Stimulated activated CD8-positive, alpha-beta memory T cell treated with anti-CD3 and anti-CD28 coated beads, Interleukin-4, amount 100 ng/mL, for 24 hours (primary cell): ENCODE measurements around the gene BTAF1.
"Not testable (repeated sequence)": the region's sequence is repeated elsewhere in the genome, so short reads cannot be mapped to it uniquely, and the experiment has no call there.

Experiments
- DNase-seq: peaks from one replicate; pipeline ENCODE4 v3.0.0-alpha.2; 2020; ENCODE audit warnings: low read depth

BTAF1 gene

GRCh38 chr10:91978585-91978984 lies 55.0 kb downstream of the BTAF1 start:
- DNase-seq: no peak

DNA sequence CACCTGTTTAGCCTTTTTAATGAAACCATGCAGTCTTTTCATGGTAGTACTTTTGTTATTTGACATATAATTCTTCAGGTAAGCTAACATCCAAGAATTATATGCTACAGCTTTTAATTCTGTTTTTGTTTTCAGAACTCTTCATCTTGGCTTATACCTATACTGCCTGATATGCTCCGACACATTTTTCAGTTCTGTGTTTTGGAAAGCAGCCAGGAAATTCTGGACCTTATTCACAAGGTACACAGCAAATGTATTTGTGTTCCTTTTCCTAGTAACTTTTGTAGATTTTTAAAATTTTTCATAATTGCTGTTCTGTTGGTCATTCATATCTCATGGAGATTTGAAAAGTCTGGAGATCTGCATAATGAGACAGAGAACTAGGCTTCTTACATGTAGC lies 56.7 kb downstream of the BTAF1 start:
- no peak for DNase-seq

DNA sequence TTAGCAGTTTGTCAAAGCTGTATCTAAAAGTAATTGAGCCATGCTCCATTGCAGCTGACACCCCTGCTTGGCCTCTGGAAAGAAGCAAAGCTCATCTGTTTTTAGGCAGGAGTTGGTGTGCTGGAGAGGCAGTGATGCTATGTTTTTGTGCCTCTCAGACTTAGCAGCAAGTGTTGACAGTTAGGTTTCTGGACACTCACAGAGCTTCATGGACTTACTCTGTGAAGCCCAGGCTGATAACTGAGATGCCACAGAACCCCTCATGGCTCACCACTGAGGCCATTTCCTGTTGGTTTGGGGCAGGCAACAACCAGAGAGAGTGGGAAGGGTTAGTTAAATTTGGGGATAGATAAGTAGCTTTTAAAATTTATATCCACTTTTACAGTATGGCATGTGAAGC lies 59.8 kb downstream of the BTAF1 start:
- no peak for DNase-seq

DNA sequence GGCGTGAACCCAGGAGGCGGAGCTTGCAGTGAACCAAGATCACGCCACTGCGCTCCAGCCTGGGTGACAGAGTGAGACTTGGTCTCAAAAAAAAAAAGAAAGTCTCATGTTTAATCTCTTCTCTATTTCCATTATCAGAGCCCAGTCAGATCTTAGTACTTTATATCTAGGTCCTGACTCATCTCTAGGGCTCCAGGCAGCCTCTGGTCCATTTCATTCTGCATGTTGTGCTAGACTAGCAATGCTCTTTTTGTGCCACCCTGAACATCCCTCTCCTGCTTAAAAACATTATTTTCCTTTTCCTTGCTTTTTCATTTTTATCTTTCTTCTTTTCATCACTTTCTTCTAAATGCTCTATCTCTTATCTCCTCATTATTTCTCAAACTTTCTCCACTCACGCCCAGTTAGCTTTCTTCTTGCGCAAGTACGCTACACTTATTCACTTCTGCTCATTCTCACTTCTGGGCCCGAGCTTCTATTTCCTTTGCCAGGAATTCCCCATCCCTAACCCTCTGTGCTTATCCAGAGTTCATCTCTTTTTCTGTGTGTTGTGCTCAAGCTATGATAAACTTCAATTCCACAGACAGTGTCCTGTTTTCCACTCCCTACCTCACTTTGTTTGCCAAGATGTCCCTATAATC lies 63.9 kb downstream of the BTAF1 start:
- no peak for DNase-seq

DNA sequence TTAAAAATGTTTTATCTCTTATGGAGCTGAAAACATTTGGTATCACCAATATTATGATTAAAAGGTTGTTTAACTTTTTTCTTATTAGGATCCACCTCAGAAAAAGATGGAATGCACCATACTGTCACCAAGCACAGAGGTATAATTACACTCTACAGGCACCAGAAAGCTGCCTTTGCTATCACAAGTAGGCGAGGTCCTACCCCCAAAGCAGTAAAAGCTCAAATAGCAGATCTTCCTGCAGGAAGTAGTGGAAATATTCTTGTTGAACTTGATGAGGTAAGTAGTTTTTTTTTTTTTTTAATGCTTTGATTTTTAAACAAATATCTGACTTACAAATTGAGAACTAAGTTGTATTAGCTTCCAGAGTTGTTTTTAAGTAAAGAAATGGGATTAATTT lies 68.5 kb downstream of the BTAF1 start:
- no peak for DNase-seq

DNA sequence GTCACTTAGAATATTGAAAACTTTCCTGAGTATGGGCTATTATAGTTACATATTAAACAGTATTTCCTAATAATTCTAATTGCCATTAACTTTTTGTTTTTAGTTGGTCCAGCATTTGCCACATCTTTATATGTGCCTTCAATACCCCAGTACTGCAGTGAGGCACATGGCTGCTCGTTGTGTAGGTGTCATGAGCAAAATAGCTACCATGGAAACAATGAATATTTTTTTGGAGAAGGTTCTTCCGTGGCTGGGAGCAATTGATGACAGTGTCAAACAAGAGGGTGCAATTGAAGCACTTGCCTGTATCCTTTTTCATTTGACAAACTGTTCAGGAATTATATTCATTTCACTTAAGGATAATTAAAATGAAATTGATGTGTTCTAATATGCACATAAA lies 72.7 kb downstream of the BTAF1 start:
- no peak for DNase-seq

DNA sequence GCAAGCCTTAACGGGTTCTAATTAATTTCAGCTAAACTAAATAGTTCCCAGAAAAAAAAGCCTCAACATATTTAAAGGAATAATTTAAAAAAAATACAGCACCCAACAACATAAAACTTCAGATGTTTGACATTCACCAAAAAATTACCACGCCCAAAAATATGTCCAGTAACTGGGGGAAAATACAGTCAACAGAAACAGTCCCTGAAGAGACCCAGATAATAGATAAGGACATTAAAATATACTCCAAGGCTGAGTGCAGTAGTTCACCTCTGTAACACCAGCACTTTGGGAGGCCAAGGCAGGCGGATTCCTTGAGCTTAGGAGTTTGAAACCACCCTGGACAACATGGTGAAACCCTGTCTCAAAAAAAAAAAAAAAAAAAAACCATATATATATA lies 78.0 kb downstream of the BTAF1 start:
- no peak for DNase-seq

DNA sequence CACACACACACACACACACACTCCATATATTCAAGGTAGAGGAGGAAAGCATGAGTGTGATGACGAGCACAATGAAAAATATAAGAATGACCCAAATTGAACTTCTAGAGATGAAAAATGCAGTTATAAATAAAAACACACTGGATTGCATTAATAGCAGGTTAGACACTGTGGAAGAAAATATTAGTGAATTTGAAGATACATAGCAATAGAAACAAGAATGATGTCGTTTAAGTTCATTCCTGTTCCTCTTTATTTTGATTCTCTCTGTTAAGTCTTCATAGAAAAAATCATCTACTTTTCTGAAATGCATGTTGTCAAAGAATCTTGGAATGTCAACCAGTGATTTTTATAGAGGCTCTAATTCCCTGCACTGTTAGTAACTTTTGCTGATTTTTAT lies 78.4 kb downstream of the BTAF1 start:
- DNase-seq: no peak

GRCh38 chr10:92003258-92003657 lies 79.7 kb downstream of the BTAF1 start:
- DNase-seq: no peak

DNA sequence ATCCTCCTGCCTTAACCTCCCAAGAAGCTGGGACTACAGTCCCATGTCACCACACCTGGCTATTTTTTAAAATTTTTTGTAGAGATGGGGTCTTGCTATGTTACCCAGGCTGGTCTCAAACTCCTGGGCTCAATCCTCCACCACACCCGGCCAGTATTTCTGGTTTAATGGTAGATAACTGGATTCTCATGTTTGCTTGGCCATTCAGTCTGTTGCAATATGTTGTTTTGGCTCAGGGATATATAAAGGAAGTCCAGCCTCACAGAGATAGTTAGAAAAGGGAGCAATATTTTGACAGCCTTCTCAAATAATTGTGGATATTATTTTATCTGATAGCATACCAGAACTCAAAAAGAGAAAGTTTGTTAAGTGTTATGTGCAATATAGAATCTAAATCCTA lies 82.4 kb downstream of the BTAF1 start:
- DNase-seq: no peak

DNA sequence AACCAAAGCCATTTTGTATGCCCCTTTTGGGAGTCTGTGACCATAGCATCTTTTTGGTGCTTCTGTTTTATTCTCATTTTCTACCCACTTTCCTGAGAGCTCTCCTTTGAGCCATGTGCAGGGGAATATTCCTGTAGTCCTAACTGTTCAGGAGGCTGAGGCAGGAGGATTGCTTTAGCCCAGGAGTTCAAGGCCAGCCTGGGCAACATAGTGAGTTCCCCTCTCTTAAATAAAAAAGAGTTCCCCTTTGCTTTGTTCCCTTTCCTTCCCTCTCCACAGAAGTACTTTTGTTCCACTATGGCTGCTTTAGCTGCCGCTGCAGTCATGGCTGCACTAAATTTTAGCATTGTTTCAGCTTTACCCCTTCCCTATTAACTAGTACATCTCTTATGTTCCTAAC lies 85.9 kb downstream of the BTAF1 start:
- no peak for DNase-seq

DNA sequence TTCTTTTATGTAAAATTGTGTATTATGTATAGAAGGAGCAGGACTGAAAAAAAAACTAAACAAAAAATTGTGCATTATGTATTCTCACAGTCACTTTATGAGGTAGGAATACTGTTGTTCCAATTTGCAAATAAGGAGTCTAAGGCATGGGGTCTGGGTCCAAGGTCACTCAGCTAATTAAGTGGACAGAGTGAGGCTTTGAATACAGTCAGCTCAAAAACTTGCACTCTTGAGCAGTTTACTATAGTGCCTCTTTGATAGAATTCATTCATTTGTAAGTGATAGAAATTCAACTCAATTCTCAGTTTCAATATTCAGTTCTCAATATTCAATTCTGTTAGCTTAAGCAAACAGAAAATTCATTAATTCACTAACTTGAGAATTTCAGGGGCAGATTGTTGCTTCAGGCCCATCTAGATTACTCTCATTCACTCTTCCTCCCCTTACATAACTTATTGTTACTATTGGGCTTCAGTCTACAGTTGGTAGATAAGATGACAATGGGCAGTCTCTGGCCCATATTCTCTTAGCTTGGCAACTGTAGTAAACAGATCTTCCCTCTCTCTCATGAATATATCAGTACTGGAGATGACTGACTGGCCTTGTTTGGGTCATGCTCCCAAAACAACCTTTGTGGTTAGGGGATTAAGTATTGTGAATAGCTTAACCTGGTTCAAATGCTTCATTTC lies 86.6 kb downstream of the BTAF1 start:
- no peak for DNase-seq

GRCh38 chr10:92011560-92012214 lies 88.1 kb downstream of the BTAF1 start:
- DNase-seq: no peak

DNA sequence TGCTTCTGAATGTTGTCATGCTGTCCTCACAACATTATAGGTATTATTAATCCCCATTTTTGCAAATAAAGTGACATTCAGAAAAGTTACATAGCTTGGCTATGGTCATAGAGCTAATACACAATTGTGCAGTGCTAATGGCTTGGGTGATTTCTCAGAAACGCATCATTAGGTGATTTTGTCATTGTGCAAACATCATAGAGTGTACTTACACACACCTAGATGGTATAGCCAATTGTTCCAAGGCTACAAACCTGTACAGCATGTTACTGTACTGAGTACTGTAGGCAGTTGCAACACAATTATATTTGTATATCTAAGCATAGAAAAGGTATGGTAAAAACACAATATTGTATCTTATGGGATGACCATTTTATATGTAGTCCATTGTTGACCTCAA lies 91.0 kb downstream of the BTAF1 start:
- DNase-seq: no peak

GRCh38 chr10:92024700-92025099 lies 101.1 kb downstream of the BTAF1 start:
- DNase-seq: no peak

GRCh38 chr10:92025340-92025739 lies 101.8 kb downstream of the BTAF1 start:
- DNase-seq: not testable (repeated sequence)

DNA sequence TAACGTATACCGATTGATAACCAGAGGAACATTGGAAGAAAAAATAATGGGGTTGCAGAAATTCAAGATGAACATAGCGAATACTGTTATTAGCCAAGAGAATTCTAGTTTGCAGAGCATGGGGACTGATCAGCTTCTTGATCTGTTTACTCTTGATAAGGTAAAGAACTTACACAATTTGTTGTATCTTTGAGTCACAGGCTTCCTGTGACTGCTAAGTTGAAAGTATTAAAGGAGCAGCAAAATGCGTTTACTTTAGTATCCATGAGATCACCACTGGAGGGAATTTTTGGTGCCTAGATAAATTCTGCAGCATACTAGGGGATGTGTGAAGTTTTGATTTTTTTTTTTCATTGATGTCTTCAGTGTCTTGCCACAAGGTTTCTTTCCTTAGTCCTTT lies 103.6 kb downstream of the BTAF1 start:
- DNase-seq: no peak

DNA sequence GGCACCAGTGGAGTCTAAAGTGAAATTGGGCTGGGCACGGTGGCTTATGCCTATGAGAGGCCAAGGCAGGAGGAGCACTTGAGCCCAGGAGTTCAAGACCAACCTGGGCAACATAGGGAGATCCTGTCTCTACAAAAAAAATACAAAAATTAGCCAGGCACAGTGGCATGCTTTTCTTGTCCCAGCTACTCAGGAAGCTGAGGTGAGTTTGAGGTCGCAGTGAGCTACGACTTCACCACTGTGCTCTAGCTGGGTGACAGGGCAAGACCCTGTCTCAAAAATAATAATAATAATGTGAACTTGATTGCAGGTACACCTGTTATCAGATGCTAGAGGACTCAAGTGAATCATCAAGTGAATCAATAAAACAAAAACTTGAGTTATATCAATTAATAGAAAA lies 108.0 kb downstream of the BTAF1 start:
- DNase-seq: no peak

DNA sequence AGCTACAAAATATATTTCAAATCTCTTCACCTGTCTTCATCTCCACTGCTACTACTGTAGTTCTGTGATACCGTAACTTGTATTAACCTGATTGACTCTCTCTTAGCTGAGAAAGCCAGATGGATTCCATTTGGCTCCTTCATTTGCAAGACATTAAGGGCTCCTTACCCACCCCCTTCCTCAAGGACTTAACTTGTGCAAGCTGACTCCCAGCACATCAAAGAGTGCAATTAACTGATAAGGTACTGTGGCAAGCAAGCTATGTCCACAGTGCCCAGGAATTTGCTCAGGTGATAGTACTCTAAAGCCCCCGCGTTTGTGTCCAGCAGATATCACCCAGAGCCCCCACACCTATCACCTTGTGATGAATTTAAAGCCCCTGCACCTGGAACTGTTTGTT lies 109.5 kb downstream of the BTAF1 start:
- not testable (repeated sequence) for DNase-seq

DNA sequence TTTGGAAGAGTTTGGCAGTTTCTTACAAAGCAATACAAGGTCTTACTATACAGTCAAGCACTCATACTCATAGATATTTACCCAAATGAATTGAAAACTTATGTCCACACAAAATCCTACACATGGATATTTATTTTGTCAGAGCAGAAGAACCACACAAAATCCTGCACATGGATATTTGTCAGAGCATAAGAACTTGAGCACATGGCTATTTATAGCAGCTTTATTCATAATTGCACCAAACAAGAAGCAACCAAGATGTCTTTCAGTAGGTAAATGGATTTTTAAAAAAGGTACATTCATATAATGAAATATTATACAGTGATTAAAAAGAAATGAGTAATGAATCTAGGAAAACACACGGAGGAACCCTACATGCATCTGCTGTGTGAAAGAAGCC lies 115.4 kb downstream of the BTAF1 start:
- no peak for DNase-seq

GRCh38 chr10:92042541-92042940 lies 119.0 kb downstream of the BTAF1 start:
- no peak for DNase-seq

DNA sequence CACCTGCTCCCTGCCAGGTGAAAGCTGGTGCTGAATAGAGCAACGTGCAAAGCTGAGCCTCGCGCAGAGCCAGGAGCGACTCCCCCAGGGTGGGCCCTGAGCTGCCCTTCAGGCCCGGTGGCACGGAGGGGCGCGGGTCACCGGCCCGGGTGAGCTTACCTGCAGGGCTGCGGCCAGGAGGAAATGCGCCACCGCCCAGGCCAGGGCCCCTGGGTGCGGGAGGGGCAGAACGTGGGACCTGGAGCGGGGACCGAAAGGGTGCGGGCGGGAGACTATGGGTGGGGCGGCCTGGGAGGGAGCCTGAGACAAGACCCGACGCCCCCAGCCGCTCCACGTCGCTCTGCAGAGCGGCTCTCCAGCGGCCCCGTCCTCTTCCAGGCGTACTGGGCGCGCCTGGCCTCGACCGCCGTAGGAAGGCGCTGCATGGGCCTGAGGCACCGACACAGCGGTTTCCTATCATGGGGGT lies 122.1 kb downstream of the BTAF1 start:
- DNase-seq: no peak

- DNase-seq: no peak
Observed at GRCh38 chr10:92047215-92047614, 123.6 kb downstream of the BTAF1 start.

DNA sequence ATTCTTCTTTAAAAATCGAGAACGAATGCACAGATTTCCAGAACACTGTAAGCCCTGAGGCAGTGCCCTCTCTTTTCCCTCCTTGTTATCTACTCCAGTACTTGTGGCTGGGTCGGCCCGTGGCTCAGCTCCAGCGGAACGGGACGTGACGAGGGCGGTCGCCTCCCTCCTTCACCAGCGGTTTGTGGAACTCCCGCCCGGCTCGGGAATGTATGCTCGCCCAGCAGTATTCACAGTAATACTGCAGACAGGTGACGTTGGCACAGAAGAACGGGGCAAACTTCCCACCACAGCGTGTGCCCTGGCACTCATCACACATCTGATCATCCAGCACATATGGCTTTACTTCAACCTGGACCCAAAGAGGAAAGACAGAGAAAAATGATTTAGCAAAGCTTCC lies 128.5 kb downstream of the BTAF1 start:
- no peak for DNase-seq
